CD8-positive, alpha-beta memory T cell (primary cell): ENCODE data around the gene MPP3. TPM values are rescaled to one million over a fixed set of nuclear protein-coding genes. Genes with fewer than 3 reads are reported as not detected.

Experiments
- CTCF ChIA-PET: fragments of 350-600 bp; sonication (Branson Sonifier 250); formaldehyde crosslinking; loops from one replicate; lab custom pipeline; 2021; ENCODE audit warnings: antibody characterized with exemption; lab: Charles Lee
- POLR2A ChIA-PET: fragments of 350-600 bp; sonication (Branson Sonifier 250); formaldehyde crosslinking; loops from one replicate; lab custom pipeline; 2021; ENCODE audit warnings: antibody characterized with exemption; lab: Charles Lee
- DNase-seq, 5 donors: peaks; one replicate each; pipeline versions ENCODE4 v3.0.0 to v3.0.0-alpha.2; 2020 to 2022; ENCODE audit warnings: mixed read lengths in 1 of 5
- H3K27ac ChIP-seq: one replicate; pipeline ENCODE4 v1.7.0; 2013; ENCODE audit warnings: low read depth, mild to moderate bottlenecking, low read length, moderate library complexity
- H3K27me3 ChIP-seq: 2 replicates; pipeline ENCODE4 v1.7.0; 2013; ENCODE audit warnings: low read length, mild to moderate bottlenecking; ENCODE audit not compliant: insufficient read depth, poor library complexity, severe bottlenecking
- H3K36me3 ChIP-seq: 2 replicates; pipeline ENCODE4 v1.7.0; 2013; ENCODE audit warnings: mild to moderate bottlenecking, low read length, moderate library complexity; ENCODE audit not compliant: insufficient read depth
- H3K4me1 ChIP-seq: 2 replicates; pipeline ENCODE4 v1.7.0; 2013; ENCODE audit warnings: mild to moderate bottlenecking, low read length, moderate library complexity; ENCODE audit not compliant: insufficient read depth
- H3K4me3 ChIP-seq: 2 replicates; pipeline ENCODE4 v1.7.0; 2013; ENCODE audit warnings: mild to moderate bottlenecking, low read length
- H3K9me3 ChIP-seq: 2 replicates; pipeline ENCODE4 v1.7.0; 2013; ENCODE audit warnings: mild to moderate bottlenecking, low read length
- H3K27ac Mint-ChIP-seq, 8 donors: one replicate each; pipeline ENCODE4 v1.8.0; 2020 to 2021; ENCODE audit warnings: mixed read lengths in 8 of 8, mild to moderate bottlenecking in 6 of 8, inconsistent platforms in 3 of 8, moderate library complexity in 3 of 8
- H3K27me3 Mint-ChIP-seq, 2 donors: one replicate each; pipeline ENCODE4 v1.8.0; 2020 to 2021; ENCODE audit warnings: mixed read lengths in 2 of 2, mild to moderate bottlenecking in 1 of 2, moderate library complexity in 1 of 2
- H3K36me3 Mint-ChIP-seq, 3 donors: one replicate each; pipeline ENCODE4 v1.8.0; 2020 to 2021; ENCODE audit warnings: mixed read lengths in 3 of 3, inconsistent platforms in 1 of 3, mild to moderate bottlenecking in 1 of 3
- H3K4me1 Mint-ChIP-seq, 3 donors: one replicate each; pipeline ENCODE4 v1.8.0; 2020 to 2021; ENCODE audit warnings: mixed read lengths in 3 of 3, inconsistent platforms in 1 of 3, mild to moderate bottlenecking in 1 of 3
- H3K4me3 Mint-ChIP-seq, 7 donors: one replicate each; pipeline ENCODE4 v1.8.0; 2020 to 2021; ENCODE audit warnings: mixed read lengths in 7 of 7, mild to moderate bottlenecking in 6 of 7, moderate library complexity in 4 of 7, inconsistent platforms in 2 of 7
- H3K9me3 Mint-ChIP-seq, 5 donors: one replicate each; pipeline ENCODE4 v1.8.0; 2020 to 2022; ENCODE audit warnings: mixed read lengths in 5 of 5, mild to moderate bottlenecking in 3 of 5, moderate library complexity in 2 of 5, inconsistent platforms in 1 of 5
- polyA plus RNA-seq: library from polyadenylated mRNA; unstranded; fragments of 300-500 nt; fragmentation: Illumina TruSeq; gene quantifications from one replicate; pipeline ENCODE4 v1.2.3, GENCODE V29; 2021
- total RNA-seq, 2 experiments: library from RNA; stranded (reverse); gene quantifications; one replicate each; pipeline ENCODE4 v1.2.3, GENCODE V29; 2021

Gene MPP3
- total and polyA plus RNA-seq, 3 experiments from 2014 or later = 0.15 TPM; not detected in 2

- no peak overlapping the region for H3K27ac Mint-ChIP-seq
- CTCF ChIA-PET = interaction anchor here (1.2 kb wide), 1 partner anchor 14 kb away, joined by 3 read pairs; no protein-coding TSS in a partner anchor
- H3K27me3 Mint-ChIP-seq = peaks cover 1 to 13% of the 10 kb centered on the region in 2 donors
- Histone ChIP-seq H3K9me3 (no peaks in the 10 kb centered on the region), H3K27ac (no peak overlapping the region), H3K4me3 (no peak overlapping the region), H3K4me1 (no peaks in the 10 kb centered on the region), H3K36me3 (no peaks in the 10 kb centered on the region), H3K27me3 (peaks cover 3% of the 10 kb centered on the region)
- H3K36me3 Mint-ChIP-seq = no peaks in the 10 kb centered on the region
- no peak for DNase-seq
- no peak overlapping the region for H3K4me3 Mint-ChIP-seq
- H3K4me1 Mint-ChIP-seq = no peaks in the 10 kb centered on the region
- POLR2A ChIA-PET = no interaction called here
- H3K9me3 Mint-ChIP-seq = no peaks in the 10 kb centered on the region
Observed at GRCh38 chr17:43816336-43817320, 16.3 kb downstream of the MPP3 start.

- DNase-seq = no peak
- Mint-ChIP-seq H3K27ac (peak overlapping the region in 1 of 8 donors; percentile 23), H3K9me3 (no peaks in the 10 kb centered on the region), H3K4me3 (no peak overlapping the region), H3K4me1 (no peaks in the 10 kb centered on the region), H3K36me3 (no peaks in the 10 kb centered on the region), H3K27me3 (peaks cover 6 to 22% of the 10 kb centered on the region in 2 donors)
- CTCF ChIA-PET = no interaction called here
- H3K4me1 ChIP-seq = no peaks in the 10 kb centered on the region
- no peaks in the 10 kb centered on the region for H3K9me3 ChIP-seq
- H3K27ac ChIP-seq = no peak overlapping the region
- POLR2A ChIA-PET = no interaction called here
- no peak overlapping the region for H3K4me3 ChIP-seq
- H3K27me3 ChIP-seq = peaks cover 3% of the 10 kb centered on the region
- H3K36me3 ChIP-seq = no peaks in the 10 kb centered on the region
Observed at GRCh38 chr17:43814714-43815113, 18.2 kb downstream of the MPP3 start.

GRCh38 chr17:43814026-43814425 lies 18.9 kb downstream of the MPP3 start:
- Histone ChIP-seq H3K36me3 (no peaks in the 10 kb centered on the region), H3K4me1 (no peaks in the 10 kb centered on the region), H3K4me3 (no peak overlapping the region), H3K27ac (no peak overlapping the region), H3K9me3 (no peaks in the 10 kb centered on the region), H3K27me3 (peaks cover 3% of the 10 kb centered on the region)
- Mint-ChIP-seq H3K4me1 (no peaks in the 10 kb centered on the region), H3K9me3 (no peaks in the 10 kb centered on the region), H3K27ac (no peak overlapping the region), H3K36me3 (no peaks in the 10 kb centered on the region), H3K4me3 (peak overlapping the region in 1 of 7 donors; percentile 36), H3K27me3 (peaks cover 6 to 25% of the 10 kb centered on the region in 2 donors)
- CTCF ChIA-PET = no interaction called here
- DNase-seq = no peak
- POLR2A ChIA-PET = no interaction called here

- POLR2A ChIA-PET = no interaction called here
- no peaks in the 10 kb centered on the region for H3K9me3 ChIP-seq
- DNase-seq = no peak
- CTCF ChIA-PET = no interaction called here
- no peak overlapping the region for H3K27ac ChIP-seq
- no peaks in the 10 kb centered on the region for H3K36me3 Mint-ChIP-seq
- no peaks in the 10 kb centered on the region for H3K36me3 ChIP-seq
- no peak overlapping the region for H3K4me3 ChIP-seq
- peaks cover 3% of the 10 kb centered on the region for H3K27me3 ChIP-seq
- H3K4me1 Mint-ChIP-seq = no peaks in the 10 kb centered on the region
- H3K4me1 ChIP-seq = no peaks in the 10 kb centered on the region
- H3K27ac Mint-ChIP-seq = no peak overlapping the region
- H3K4me3 Mint-ChIP-seq = no peak overlapping the region
- H3K27me3 Mint-ChIP-seq = peaks cover 6 to 27% of the 10 kb centered on the region in 2 donors
- no peaks in the 10 kb centered on the region for H3K9me3 Mint-ChIP-seq
Observed at GRCh38 chr17:43813386-43813785, 19.6 kb downstream of the MPP3 start.

GRCh38 chr17:43812396-43813265 lies 20.3 kb downstream of the MPP3 start:
- Histone ChIP-seq H3K27ac (no peak overlapping the region), H3K4me3 (no peak overlapping the region), H3K9me3 (no peaks in the 10 kb centered on the region), H3K27me3 (peaks cover 3% of the 10 kb centered on the region), H3K4me1 (no peaks in the 10 kb centered on the region), H3K36me3 (no peaks in the 10 kb centered on the region)
- Mint-ChIP-seq H3K4me1 (no peaks in the 10 kb centered on the region), H3K9me3 (no peaks in the 10 kb centered on the region), H3K36me3 (no peaks in the 10 kb centered on the region), H3K4me3 (no peak overlapping the region), H3K27me3 (peaks cover 4 to 31% of the 10 kb centered on the region in 2 donors), H3K27ac (no peak overlapping the region)
- ChIA-PET CTCF (no interaction called here), POLR2A (no interaction called here)
- DNase-seq = no peak

- no peaks in the 10 kb centered on the region for H3K9me3 Mint-ChIP-seq
- POLR2A ChIA-PET = no interaction called here
Observed at GRCh38 chr17:43810823-43811222, 22.1 kb downstream of the MPP3 start.

GRCh38 chr17:43810226-43810715 lies 22.7 kb downstream of the MPP3 start:
- Mint-ChIP-seq H3K9me3 (peaks cover 0 to under 1% (median 0%) of the 10 kb centered on the region in 5 donors), H3K27me3 (peaks cover 9 to 44% of the 10 kb centered on the region in 2 donors), H3K27ac (no peak overlapping the region), H3K4me1 (no peaks in the 10 kb centered on the region), H3K36me3 (peaks cover 0 to 1% (median 0%) of the 10 kb centered on the region in 3 donors), H3K4me3 (no peak overlapping the region)
- H3K27ac ChIP-seq = no peak overlapping the region
- peaks cover 3% of the 10 kb centered on the region for H3K27me3 ChIP-seq
- POLR2A ChIA-PET = no interaction called here
- H3K36me3 ChIP-seq = no peaks in the 10 kb centered on the region
- CTCF ChIA-PET = interaction anchor here (1.1 kb wide), 1 partner anchor 9 kb away, joined by 3 read pairs; no protein-coding TSS in a partner anchor
- H3K4me1 ChIP-seq = no peaks in the 10 kb centered on the region
- no peaks in the 10 kb centered on the region for H3K9me3 ChIP-seq
- DNase-seq = no peak
- no peak overlapping the region for H3K4me3 ChIP-seq

More at GRCh38 chr17:43810823-43811222, 22.1 kb downstream of the MPP3 start:
- Histone ChIP-seq H3K36me3 (no peaks in the 10 kb centered on the region), H3K9me3 (no peaks in the 10 kb centered on the region), H3K4me1 (no peaks in the 10 kb centered on the region), H3K27me3 (peaks cover 3% of the 10 kb centered on the region), H3K4me3 (no peak overlapping the region), H3K27ac (no peak overlapping the region)
- Mint-ChIP-seq H3K4me1 (no peaks in the 10 kb centered on the region), H3K27ac (no peak overlapping the region), H3K4me3 (no peak overlapping the region), H3K27me3 (peaks cover 9 to 38% of the 10 kb centered on the region in 2 donors), H3K36me3 (no peaks in the 10 kb centered on the region)
- DNase-seq = no peak
- CTCF ChIA-PET = interaction anchor here (1.1 kb wide), 1 partner anchor 8 kb away, joined by 3 read pairs; no protein-coding TSS in a partner anchor
